ENCODE results near the gene RGS2.

DNA sequence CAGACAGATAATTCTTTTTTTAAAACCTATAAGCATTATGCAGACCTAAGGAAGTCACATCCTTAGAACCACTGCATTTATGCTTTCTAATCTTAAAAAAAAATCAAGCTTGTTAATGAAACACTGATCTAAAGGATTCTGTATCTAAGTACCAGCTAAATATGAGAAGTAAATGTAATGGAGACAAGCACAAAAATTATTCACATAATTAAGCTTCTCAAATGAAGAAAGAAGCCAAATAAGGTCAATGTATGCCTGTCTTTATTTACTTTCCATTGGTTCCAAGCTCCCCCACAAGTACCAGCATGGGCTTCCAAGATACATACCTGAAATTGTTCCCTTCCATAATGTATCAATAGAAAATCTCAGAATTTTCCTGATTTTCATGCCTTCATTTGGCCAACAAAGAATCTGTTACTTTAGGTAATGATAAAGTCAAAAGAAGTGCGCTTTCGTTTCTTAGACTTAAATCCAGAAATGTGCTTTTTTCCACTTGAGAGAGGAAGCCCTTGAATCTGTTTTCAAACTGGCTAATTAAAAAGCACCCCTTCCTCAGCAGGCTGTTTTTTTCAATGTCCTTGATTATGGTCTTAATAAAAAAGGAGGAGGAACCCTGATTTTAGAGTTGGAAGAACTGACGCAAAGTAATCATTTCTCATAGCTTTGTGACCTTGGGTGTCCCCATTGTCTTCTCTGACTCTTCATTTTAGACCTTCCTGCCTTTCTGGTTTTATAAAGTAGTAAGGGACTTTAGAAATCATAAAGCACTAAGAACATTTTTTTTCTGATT lies 3.8 kb downstream of the RGS2 start:
- TF ChIP-seq CTCF (IDR thresholded peaks at IDR 0.05) (no peak), POLR2A (IDR thresholded peaks at IDR 0.05) (peak in 1 of 2 donors; percentile 7)
